SU-DHL-6 (cell line): ENCODE data around the gene SF1.

Source experiments
- H2AFZ ChIP-seq: fragments of 200-600 bp; sonication (generic); 2 replicates; pipeline ENCODE4 v1.6.1; 2014; ENCODE audit warnings: low read depth, mild to moderate bottlenecking, moderate library complexity, mixed read lengths, antibody characterized with exemption, low read length; ENCODE audit not compliant: severe bottlenecking
- H3F3A ChIP-seq: fragments of 200-600 bp; shearing (Covaris generic); 2 replicates; pipeline ENCODE4 v1.6.0; 2016; ENCODE audit warnings: antibody characterized with exemption, mild to moderate bottlenecking; ENCODE audit not compliant: insufficient read depth
- H3K27ac ChIP-seq: fragments of 200-600 bp; sonication (generic); 2 replicates; pipeline ENCODE4 v1.5.1; 2016; ENCODE audit warnings: low read depth, mild to moderate bottlenecking, low read length, moderate library complexity, mixed read lengths
- H3K27me3 ChIP-seq: fragments of 200-600 bp; sonication (generic), shearing (Covaris generic); 2 replicates; pipeline ENCODE4 v1.6.0; 2014; ENCODE audit warnings: mild to moderate bottlenecking, low read length
- H3K36me3 ChIP-seq: fragments of 200-600 bp; sonication (generic); 2 replicates; pipeline ENCODE4 v1.6.1; 2014; ENCODE audit warnings: mild to moderate bottlenecking, low read length, mixed read lengths
- H3K4me2 ChIP-seq: fragments of 300-600, 200-600 bp; shearing (Covaris generic), sonication (generic); 2 replicates; pipeline ENCODE4 v1.6.0; 2014; ENCODE audit warnings: low read length, low read depth, mild to moderate bottlenecking; ENCODE audit not compliant: poor library complexity, severe bottlenecking
- H3K4me3 ChIP-seq: fragments of 200-600 bp; sonication (generic); 2 replicates; pipeline ENCODE4 v1.5.1; 2014; ENCODE audit warnings: antibody characterized with exemption, low read length, mild to moderate bottlenecking, mixed read lengths; ENCODE audit not compliant: insufficient read depth, poor library complexity, severe bottlenecking
- H3K79me2 ChIP-seq: fragments of 200-600 bp; sonication (generic); 2 replicates; pipeline ENCODE4 v1.6.1; 2014; ENCODE audit warnings: mild to moderate bottlenecking, low read length, moderate library complexity; ENCODE audit not compliant: insufficient read depth
- H3K9ac ChIP-seq: fragments of 200-600 bp; sonication (generic); 2 replicates; pipeline ENCODE4 v1.7.0; 2014; ENCODE audit warnings: mild to moderate bottlenecking, low read length
- H3K9me2 ChIP-seq: fragments of 200-600 bp; sonication (generic); replicated peaks from 2 replicates; pipeline ENCODE4 v1.6.1; 2014; ENCODE audit warnings: low read length; ENCODE audit not compliant: insufficient read depth
- H3K9me3 ChIP-seq: fragments of 200-600 bp; sonication (generic); 2 replicates; pipeline ENCODE4 v1.6.1; 2014; ENCODE audit warnings: low read length, mixed read lengths; ENCODE audit not compliant: insufficient read depth
- H4K20me1 ChIP-seq: fragments of 200-600 bp; sonication (generic); 2 replicates; pipeline ENCODE4 v1.6.1; 2014; ENCODE audit warnings: low read depth, mild to moderate bottlenecking, antibody characterized with exemption, low read length, moderate library complexity, mixed read lengths
- CTCF ChIP-seq: fragments of 200-600 bp; sonication (generic); IDR thresholded peaks from one replicate; pipeline ENCODE4 v1.5.1; 2017; ENCODE audit warnings: antibody characterized with exemption, mild to moderate bottlenecking, low read length, moderate library complexity; ENCODE audit not compliant: insufficient read depth, poor library complexity, severe bottlenecking
- EZH2phosphoT487 ChIP-seq: fragments of 200-600 bp; sonication (generic), shearing (Covaris generic); conservative IDR thresholded peaks from 2 replicates; pipeline ENCODE4 v1.6.1; 2018; ENCODE audit warnings: mild to moderate bottlenecking, antibody characterized with exemption, low read length, moderate library complexity, mixed read lengths

SF1 gene

GRCh38 chr11:64800303-64801157, 22.2 kb upstream of the SF1 start:
- H3K9me2 ChIP-seq = no peaks in the 10 kb centered on the region
- peak overlapping the region; percentile 80 for H3K27ac ChIP-seq

GRCh38 chr11:64799623-64800302, 21.4 kb upstream of the SF1 start:
- Histone ChIP-seq H3K79me2 (no peaks in the 10 kb centered on the region), H3F3A (0 out of 2 replicates have a peak, but pooled peaks cover 15% of the 10 kb centered on the region), H4K20me1 (no peaks in the 10 kb centered on the region), H3K4me3 (no peak overlapping the region), H3K9me3 (no peaks in the 10 kb centered on the region), H3K4me2 (peak overlapping the region; percentile 62), H3K9ac (0 out of 2 replicates have a peak overlapping the region, but pooled peaks have one; percentile 5), H3K27ac (peak overlapping the region; percentile 44), H2AFZ (no peak overlapping the region), H3K36me3 (no peaks in the 10 kb centered on the region), H3K27me3 (no peaks in the 10 kb centered on the region), H3K9me2 (no peaks in the 10 kb centered on the region)
- TF ChIP-seq CTCF (no peak), EZH2phosphoT487 (no peak)

More at GRCh38 chr11:64800303-64801157, 22.2 kb upstream of the SF1 start:
- Histone ChIP-seq H3K4me3 (no peak overlapping the region), H4K20me1 (no peaks in the 10 kb centered on the region), H3K9me3 (no peaks in the 10 kb centered on the region), H3K79me2 (no peaks in the 10 kb centered on the region), H3K4me2 (peak overlapping the region; percentile 62), H3K27me3 (no peaks in the 10 kb centered on the region), H3F3A (0 out of 2 replicates have a peak, but pooled peaks cover 15% of the 10 kb centered on the region), H3K9ac (peak overlapping the region; percentile 5; the same call in 1 of the 2 replicates), H2AFZ (no peak overlapping the region), H3K36me3 (no peaks in the 10 kb centered on the region)
- TF ChIP-seq EZH2phosphoT487 (no peak), CTCF (no peak)

GRCh38 chr11:64799256-64799622, 20.9 kb upstream of the SF1 start:
- Histone ChIP-seq H3K9me2 (no peaks in the 10 kb centered on the region), H2AFZ (no peak overlapping the region), H3K4me2 (no peak overlapping the region), H3K9me3 (no peaks in the 10 kb centered on the region), H3K27me3 (no peaks in the 10 kb centered on the region), H3F3A (0 out of 2 replicates have a peak, but pooled peaks cover 15% of the 10 kb centered on the region), H3K27ac (peak overlapping the region; percentile 44), H4K20me1 (no peaks in the 10 kb centered on the region), H3K9ac (no peak overlapping the region), H3K79me2 (no peaks in the 10 kb centered on the region), H3K36me3 (no peaks in the 10 kb centered on the region), H3K4me3 (no peak overlapping the region)
- TF ChIP-seq CTCF (no peak), EZH2phosphoT487 (no peak)
